Measurements from ENCODE around the gene CHI3L2.

Gene CHI3L2

DNA sequence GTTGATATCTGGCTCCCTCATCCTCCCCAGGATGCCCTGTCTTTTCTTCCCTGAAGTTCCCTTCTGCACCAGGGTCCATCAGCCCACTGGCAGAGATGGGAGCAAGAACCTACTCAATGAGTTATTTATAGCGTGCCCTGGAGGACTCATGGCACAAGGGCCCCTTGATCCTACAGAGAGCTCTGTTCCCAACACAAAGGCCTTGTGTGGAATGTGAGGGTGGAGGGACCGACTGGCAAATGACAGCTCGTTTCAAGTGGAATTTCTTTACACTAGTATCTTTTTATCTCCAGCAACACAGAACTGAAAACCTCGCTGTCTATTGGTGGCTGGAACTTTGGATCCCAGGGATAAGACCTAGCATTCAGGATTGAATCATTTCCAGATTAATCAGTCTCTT, 22.4 kb downstream of the CHI3L2 start:
- no peak for DNase-seq (ENCODE audit: low read depth, low spot score)
- in situ Hi-C loops (cut with HindIII; ENCODE audit: low sequenced_read_pairs), result no loop called here
- no peak overlapping the region for H3K4me3 ChIP-seq (ENCODE audit: low read depth, low read length)
- TF ChIP-seq, protein P1, sequence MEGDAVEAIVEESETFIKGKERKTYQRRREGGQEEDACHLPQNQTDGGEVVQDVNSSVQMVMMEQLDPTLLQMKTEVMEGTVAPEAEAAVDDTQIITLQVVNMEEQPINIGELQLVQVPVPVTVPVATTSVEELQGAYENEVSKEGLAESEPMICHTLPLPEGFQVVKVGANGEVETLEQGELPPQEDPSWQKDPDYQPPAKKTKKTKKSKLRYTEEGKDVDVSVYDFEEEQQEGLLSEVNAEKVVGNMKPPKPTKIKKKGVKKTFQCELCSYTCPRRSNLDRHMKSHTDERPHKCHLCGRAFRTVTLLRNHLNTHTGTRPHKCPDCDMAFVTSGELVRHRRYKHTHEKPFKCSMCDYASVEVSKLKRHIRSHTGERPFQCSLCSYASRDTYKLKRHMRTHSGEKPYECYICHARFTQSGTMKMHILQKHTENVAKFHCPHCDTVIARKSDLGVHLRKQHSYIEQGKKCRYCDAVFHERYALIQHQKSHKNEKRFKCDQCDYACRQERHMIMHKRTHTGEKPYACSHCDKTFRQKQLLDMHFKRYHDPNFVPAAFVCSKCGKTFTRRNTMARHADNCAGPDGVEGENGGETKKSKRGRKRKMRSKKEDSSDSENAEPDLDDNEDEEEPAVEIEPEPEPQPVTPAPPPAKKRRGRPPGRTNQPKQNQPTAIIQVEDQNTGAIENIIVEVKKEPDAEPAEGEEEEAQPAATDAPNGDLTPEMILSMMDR (IDR thresholded peaks at IDR 0.05; ENCODE audit: low read depth, low read length), result no peak

DNA sequence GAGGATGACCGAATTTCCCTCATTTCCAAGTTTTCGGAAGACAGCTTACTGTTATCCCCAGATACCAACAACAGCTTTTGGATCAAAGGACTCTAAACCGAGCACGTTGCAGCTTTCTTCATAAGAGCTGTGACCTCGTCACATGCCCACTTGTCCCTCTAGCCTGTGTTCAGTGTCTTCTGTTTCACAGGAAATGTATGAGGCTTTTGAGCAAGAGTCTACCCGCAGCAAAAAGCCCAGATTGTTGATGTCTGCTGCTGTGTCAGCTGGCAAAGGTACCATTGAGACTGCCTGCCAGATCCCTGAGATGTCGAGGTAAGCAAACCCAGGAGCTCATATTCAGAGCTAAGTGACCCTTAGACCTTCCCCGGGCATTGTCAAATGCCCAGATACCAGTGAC, 24.1 kb downstream of the CHI3L2 start:
- TF ChIP-seq, protein P1 (IDR thresholded peaks at IDR 0.05; ENCODE audit: low read depth, low read length), result no peak
- no peak for DNase-seq (ENCODE audit: low read depth, low spot score)
- in situ Hi-C loops (cut with HindIII; ENCODE audit: low sequenced_read_pairs), result no loop called here
- no peak overlapping the region for H3K4me3 ChIP-seq (ENCODE audit: low read depth, low read length)

- TF ChIP-seq, protein P1 (IDR thresholded peaks at IDR 0.05; ENCODE audit: low read depth, low read length), result no peak
- DNase-seq (ENCODE audit: low read depth, low spot score), result no peak
- H3K4me3 ChIP-seq (ENCODE audit: low read depth, low read length), result no peak overlapping the region
- in situ Hi-C loops (cut with HindIII; ENCODE audit: low sequenced_read_pairs), result no loop called here
Measured at GRCh38 chr1:111252786-111253185, 25.3 kb downstream of the CHI3L2 start.

- DNase-seq (ENCODE audit: low read depth, low spot score), result no peak
- TF ChIP-seq, protein P1 (IDR thresholded peaks at IDR 0.05; ENCODE audit: low read depth, low read length), result no peak
- H3K4me3 ChIP-seq (ENCODE audit: low read depth, low read length), result no peak overlapping the region
- in situ Hi-C loops (cut with HindIII; ENCODE audit: low sequenced_read_pairs), result no loop called here
Measured at GRCh38 chr1:111253876-111254275, 26.4 kb downstream of the CHI3L2 start.

DNA sequence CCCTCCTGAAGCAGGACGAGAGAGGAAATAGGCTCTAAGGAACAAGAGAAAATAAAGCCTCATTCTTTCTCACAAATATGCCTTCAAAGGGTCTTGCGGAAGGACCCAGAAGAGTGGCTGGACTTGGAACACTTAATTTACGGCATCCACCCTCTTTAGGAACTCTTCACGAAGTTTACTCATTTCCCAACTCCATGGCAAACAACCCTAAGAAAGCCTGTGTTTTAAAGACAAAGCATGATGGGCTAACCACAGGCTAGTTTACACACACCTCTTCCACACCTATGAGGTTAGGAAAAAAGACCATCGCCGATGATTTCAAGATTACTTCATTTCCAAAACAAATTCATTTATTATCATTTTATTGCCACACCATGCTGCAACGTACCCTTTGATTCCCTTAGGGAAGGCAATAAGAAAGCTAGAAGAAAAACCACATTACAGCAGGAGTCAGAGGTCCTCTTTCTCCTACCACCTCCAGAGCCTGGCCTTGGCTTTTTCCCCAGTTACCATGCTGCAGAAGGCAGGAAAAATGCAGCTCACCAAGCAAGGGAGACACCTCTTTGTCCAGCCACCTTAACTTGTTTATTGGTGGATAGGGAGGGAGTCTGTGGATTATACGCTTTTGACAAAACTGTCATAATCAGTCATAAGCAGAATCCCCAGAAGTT, 29.6 kb downstream of the CHI3L2 start:
- DNase-seq (ENCODE audit: low read depth, low spot score), result no peak
- in situ Hi-C loops (cut with HindIII; ENCODE audit: low sequenced_read_pairs), result no loop called here
- no peak overlapping the region for H3K4me3 ChIP-seq (ENCODE audit: low read depth, low read length)
- TF ChIP-seq, protein P1 (IDR thresholded peaks at IDR 0.05; ENCODE audit: low read depth, low read length), result no peak

DNA sequence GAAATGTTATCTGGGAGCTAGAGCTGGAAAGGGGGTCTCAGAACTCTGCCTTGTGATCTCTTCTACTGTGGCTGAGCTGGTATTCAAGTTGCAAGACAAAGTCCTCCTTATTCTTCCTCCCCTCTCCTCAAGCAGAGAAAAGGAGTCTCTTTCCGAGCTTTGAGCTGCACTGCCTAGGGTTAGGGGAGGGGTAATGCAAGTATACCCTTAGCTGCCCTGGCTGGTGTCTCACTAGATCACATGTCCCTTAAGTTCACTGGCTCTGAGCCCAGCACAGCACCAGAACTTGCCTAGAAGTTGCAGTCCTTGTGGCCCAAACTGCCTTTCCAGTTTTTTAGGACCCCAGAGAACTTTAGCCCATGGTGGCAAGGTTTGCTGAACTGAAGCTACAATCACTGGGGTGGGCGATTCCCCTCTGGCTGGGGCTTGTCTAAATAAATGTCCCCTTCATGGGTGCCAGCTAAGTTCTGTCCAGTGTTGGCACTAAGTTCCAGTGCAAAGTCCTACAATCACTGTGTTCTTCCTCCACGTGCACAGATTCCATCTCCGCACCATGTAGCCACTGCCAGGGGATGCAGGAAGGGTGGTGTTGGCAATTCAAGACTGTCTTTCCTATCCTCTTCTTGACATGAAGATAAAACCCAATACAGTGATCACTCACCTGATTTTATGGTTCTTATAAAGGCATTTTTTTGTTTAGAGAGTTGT, 40.4 kb downstream of the CHI3L2 start:
- DNase-seq (ENCODE audit: low read depth, low spot score), result no peak
- no peak overlapping the region for H3K4me3 ChIP-seq (ENCODE audit: low read depth, low read length)
- in situ Hi-C loops (cut with HindIII; ENCODE audit: low sequenced_read_pairs), result no loop called here
- TF ChIP-seq, protein P1 (IDR thresholded peaks at IDR 0.05; ENCODE audit: low read depth, low read length), result no peak

All from astrocyte of the spinal cord (primary cell).